ENCODE measurements around the gene SUV39H2. TPM values are rescaled to one million over a fixed set of nuclear protein-coding genes. Genes with fewer than 3 reads are reported as not detected.

SUV39H2 gene
- polyA plus RNA-seq, 1 donor from 2014 or later = 19.4 TPM

DNA sequence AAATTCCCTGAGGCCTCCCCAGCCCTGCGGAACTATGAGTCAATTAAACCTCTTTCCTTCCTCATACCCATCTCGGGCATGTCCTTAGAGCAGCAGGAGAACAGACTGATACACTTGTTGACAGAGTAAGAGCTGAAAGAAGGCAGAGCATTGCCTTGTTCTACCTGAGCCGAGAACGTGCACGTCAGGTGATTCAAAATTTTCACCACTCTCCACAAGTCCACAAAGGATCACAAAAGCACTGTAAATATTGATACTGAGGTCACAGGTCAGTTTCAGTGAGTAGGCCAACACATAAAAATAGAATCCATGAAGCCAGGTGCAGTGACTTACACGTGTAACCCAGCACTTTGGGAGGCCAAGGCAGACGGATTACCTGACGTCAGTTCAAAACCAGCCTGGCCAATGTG lies 47.4 kb downstream of the SUV39H2 start:
- TF ChIP-seq SMC3 (conservative IDR thresholded peaks at IDR 0.05; ENCODE audit: poor library complexity) = no peak
- TF ChIP-seq EZH2 (IDR thresholded peaks at IDR 0.05; ENCODE audit: borderline replicate concordance, insufficient read depth, low read length, poor library complexity, severe bottlenecking) = no peak
- Histone ChIP-seq H3K4me3 (ENCODE audit: low read length) (no peak overlapping the region), H3K4me2 (ENCODE audit: low read length) (no peak overlapping the region), H3K27ac (ENCODE audit: low read length) (no peak overlapping the region), H2AFZ (ENCODE audit: low read depth, low read length) (no peak overlapping the region), H3K9ac (ENCODE audit: low read length) (no peak overlapping the region), H3K9me2 (ENCODE audit: insufficient read depth, low read length) (no peaks in the 10 kb centered on the region), H3K36me3 (ENCODE audit: insufficient read depth, low read length) (no peaks in the 10 kb centered on the region), H3F3A (ENCODE audit: insufficient read depth, low read length, poor library complexity, severe bottlenecking) (no peaks in the 10 kb centered on the region), H3K27me3 (ENCODE audit: insufficient read depth, low read depth, low read length) (no peaks in the 10 kb centered on the region), H4K20me1 (ENCODE audit: insufficient read depth) (no peaks in the 10 kb centered on the region), H3K9me3 (ENCODE audit: low read length) (no peaks in the 10 kb centered on the region), H3K79me2 (replicated peaks; ENCODE audit: insufficient read depth, low read length) (no peaks in the 10 kb centered on the region)

DNA sequence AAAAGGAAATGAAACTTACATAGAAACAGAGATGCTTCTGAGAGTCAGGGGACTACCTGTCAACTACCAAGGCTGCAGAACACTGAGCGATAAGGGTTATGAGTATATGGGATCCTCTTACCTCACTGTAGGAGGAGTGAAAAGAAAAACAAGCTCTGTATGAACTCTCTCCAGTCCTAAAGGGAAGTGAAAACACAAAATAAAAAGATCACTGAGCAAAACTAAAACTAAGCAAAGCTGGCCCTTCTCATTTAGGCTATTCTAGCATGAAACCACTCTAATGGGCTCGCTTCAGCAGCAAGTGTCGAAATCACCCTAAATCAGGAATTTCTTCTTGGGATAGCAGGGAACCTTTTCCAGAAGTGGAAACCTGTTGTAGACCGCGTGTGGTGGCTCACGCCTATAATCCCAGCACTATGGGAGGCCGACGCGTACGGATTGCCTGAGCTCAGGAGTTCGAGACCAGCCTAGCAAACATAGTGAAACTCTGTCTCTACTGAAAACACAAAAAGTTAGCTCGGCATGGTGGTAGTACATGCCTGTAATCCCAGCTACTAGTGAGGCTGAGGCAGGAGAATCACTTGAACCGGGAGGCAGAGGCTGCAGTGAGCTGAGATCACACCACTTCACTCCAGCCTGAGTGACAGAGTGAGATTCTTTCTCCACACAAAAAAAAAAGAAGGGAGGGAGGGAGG lies 48.2 kb downstream of the SUV39H2 start:
- H3F3A ChIP-seq (ENCODE audit: insufficient read depth, low read length, poor library complexity, severe bottlenecking) = no peaks in the 10 kb centered on the region
- H3K79me2 ChIP-seq (replicated peaks; ENCODE audit: insufficient read depth, low read length) = no peaks in the 10 kb centered on the region
- H4K20me1 ChIP-seq (ENCODE audit: insufficient read depth) = no peaks in the 10 kb centered on the region
- no peaks in the 10 kb centered on the region for H3K27me3 ChIP-seq (ENCODE audit: insufficient read depth, low read depth, low read length)
- no peaks in the 10 kb centered on the region for H3K36me3 ChIP-seq (ENCODE audit: insufficient read depth, low read length)
- no peak overlapping the region for H2AFZ ChIP-seq (ENCODE audit: low read depth, low read length)
- H3K4me3 ChIP-seq (ENCODE audit: low read length) = no peak overlapping the region
- no peaks in the 10 kb centered on the region for H3K9me3 ChIP-seq (ENCODE audit: low read length)
- H3K9ac ChIP-seq (ENCODE audit: low read length) = no peak overlapping the region
- no peaks in the 10 kb centered on the region for H3K9me2 ChIP-seq (ENCODE audit: insufficient read depth, low read length)
- no peak for TF ChIP-seq SMC3 (conservative IDR thresholded peaks at IDR 0.05; ENCODE audit: poor library complexity)
- TF ChIP-seq, protein P1, sequence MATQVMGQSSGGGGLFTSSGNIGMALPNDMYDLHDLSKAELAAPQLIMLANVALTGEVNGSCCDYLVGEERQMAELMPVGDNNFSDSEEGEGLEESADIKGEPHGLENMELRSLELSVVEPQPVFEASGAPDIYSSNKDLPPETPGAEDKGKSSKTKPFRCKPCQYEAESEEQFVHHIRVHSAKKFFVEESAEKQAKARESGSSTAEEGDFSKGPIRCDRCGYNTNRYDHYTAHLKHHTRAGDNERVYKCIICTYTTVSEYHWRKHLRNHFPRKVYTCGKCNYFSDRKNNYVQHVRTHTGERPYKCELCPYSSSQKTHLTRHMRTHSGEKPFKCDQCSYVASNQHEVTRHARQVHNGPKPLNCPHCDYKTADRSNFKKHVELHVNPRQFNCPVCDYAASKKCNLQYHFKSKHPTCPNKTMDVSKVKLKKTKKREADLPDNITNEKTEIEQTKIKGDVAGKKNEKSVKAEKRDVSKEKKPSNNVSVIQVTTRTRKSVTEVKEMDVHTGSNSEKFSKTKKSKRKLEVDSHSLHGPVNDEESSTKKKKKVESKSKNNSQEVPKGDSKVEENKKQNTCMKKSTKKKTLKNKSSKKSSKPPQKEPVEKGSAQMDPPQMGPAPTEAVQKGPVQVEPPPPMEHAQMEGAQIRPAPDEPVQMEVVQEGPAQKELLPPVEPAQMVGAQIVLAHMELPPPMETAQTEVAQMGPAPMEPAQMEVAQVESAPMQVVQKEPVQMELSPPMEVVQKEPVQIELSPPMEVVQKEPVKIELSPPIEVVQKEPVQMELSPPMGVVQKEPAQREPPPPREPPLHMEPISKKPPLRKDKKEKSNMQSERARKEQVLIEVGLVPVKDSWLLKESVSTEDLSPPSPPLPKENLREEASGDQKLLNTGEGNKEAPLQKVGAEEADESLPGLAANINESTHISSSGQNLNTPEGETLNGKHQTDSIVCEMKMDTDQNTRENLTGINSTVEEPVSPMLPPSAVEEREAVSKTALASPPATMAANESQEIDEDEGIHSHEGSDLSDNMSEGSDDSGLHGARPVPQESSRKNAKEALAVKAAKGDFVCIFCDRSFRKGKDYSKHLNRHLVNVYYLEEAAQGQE (IDR thresholded peaks at IDR 0.05; ENCODE audit: borderline replicate concordance) = no peak
- TF ChIP-seq TAF1 (IDR thresholded peaks at IDR 0.05; ENCODE audit: low read depth) = no peak
- TF ChIP-seq, protein P2, sequence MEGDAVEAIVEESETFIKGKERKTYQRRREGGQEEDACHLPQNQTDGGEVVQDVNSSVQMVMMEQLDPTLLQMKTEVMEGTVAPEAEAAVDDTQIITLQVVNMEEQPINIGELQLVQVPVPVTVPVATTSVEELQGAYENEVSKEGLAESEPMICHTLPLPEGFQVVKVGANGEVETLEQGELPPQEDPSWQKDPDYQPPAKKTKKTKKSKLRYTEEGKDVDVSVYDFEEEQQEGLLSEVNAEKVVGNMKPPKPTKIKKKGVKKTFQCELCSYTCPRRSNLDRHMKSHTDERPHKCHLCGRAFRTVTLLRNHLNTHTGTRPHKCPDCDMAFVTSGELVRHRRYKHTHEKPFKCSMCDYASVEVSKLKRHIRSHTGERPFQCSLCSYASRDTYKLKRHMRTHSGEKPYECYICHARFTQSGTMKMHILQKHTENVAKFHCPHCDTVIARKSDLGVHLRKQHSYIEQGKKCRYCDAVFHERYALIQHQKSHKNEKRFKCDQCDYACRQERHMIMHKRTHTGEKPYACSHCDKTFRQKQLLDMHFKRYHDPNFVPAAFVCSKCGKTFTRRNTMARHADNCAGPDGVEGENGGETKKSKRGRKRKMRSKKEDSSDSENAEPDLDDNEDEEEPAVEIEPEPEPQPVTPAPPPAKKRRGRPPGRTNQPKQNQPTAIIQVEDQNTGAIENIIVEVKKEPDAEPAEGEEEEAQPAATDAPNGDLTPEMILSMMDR (IDR thresholded peaks at IDR 0.05; ENCODE audit: poor library complexity, severe bottlenecking) = no peak
- no peak for TF ChIP-seq MXI1 (conservative IDR thresholded peaks at IDR 0.05; ENCODE audit: poor library complexity, severe bottlenecking)
- no peak for TF ChIP-seq POLR2AphosphoS5 (IDR thresholded peaks at IDR 0.05)
- TF ChIP-seq EP300 (conservative IDR thresholded peaks at IDR 0.05; ENCODE audit: poor library complexity, severe bottlenecking) = no peak
- TF ChIP-seq EZH2 (IDR thresholded peaks at IDR 0.05; ENCODE audit: borderline replicate concordance, insufficient read depth, low read length, poor library complexity, severe bottlenecking) = no peak
- no peak for TF ChIP-seq RAD21 (conservative IDR thresholded peaks at IDR 0.05)
- H3K4me2 ChIP-seq (ENCODE audit: low read length) = no peak overlapping the region
- no peak overlapping the region for H3K27ac ChIP-seq (ENCODE audit: low read length)

Data from neural cell (in vitro differentiated cells).